WTC11 (cell line): Measurements from ENCODE around the gene RTCA. TPM values are rescaled to one million over a fixed set of nuclear protein-coding genes. Genes with fewer than 3 reads are reported as not detected.
A peak's percentile ranks its signal among the peaks of the same experiment; 100 is the strongest.
"Not testable (repeated sequence)": the region's sequence is repeated elsewhere in the genome, so short reads cannot be mapped to it uniquely, and the experiment has no call there.

Experiments used
- ATAC-seq: fragments of 200-7000 bp; cut with Tn5 transposase; 2 replicates; pipeline ENCODE4 v1.10.0; 2021; ENCODE audit warnings: mild to moderate bottlenecking, moderate library complexity
- CTCF ChIA-PET: fragments of 300-600 bp; sonication (Branson Sonifier 250); formaldehyde crosslinking; loops from one replicate; lab custom pipeline; 2021; ENCODE audit warnings: antibody characterized with exemption; lab: Charles Lee
- POLR2A ChIA-PET: fragments of 350-600 bp; sonication (Branson Sonifier 250); formaldehyde crosslinking; loops from one replicate; lab custom pipeline; 2021; ENCODE audit warnings: antibody characterized with exemption; lab: Charles Lee
- DNase-seq: peaks from one replicate; pipeline ENCODE4 v3.0.0; 2021; ENCODE audit warnings: low spot score
- H3K27ac Mint-ChIP-seq: 2 replicates; pipeline ENCODE4 v1.8.0; 2021; ENCODE audit warnings: mixed read lengths
- H3K27me3 Mint-ChIP-seq: 2 replicates; pipeline ENCODE4 v1.8.0; 2021; ENCODE audit warnings: low read depth, mild to moderate bottlenecking, moderate library complexity, mixed read lengths
- H3K36me3 Mint-ChIP-seq: 2 replicates; pipeline ENCODE4 v1.8.0; 2021; ENCODE audit warnings: mixed read lengths
- H3K4me1 Mint-ChIP-seq: 2 replicates; pipeline ENCODE4 v1.8.0; 2022; ENCODE audit warnings: mixed read lengths
- H3K4me3 Mint-ChIP-seq: 2 replicates; pipeline ENCODE4 v1.8.0; 2021; ENCODE audit warnings: mild to moderate bottlenecking, moderate library complexity, mixed read lengths
- H3K9me3 Mint-ChIP-seq: 2 replicates; pipeline ENCODE4 v1.8.0; 2021; ENCODE audit warnings: mixed read lengths
- CREB1 ChIP-seq: sonication (generic); formaldehyde crosslinking; IDR thresholded peaks from 2 replicates; pipeline ENCODE4 v1.8.0; 2023; ENCODE audit warnings: mild to moderate bottlenecking, missing genetic modification reagents
- E2F1 ChIP-seq: sonication (generic); formaldehyde crosslinking; IDR thresholded peaks from 2 replicates; pipeline ENCODE4 v1.8.0; 2022; ENCODE audit warnings: mild to moderate bottlenecking, missing genetic modification reagents
- FOXP1 ChIP-seq: sonication (generic); formaldehyde crosslinking; IDR thresholded peaks from 2 replicates; pipeline ENCODE4 v1.8.0; 2022; ENCODE audit warnings: missing genetic modification reagents, mild to moderate bottlenecking, moderate library complexity, borderline replicate concordance
- GABPB1 ChIP-seq: sonication (generic); formaldehyde crosslinking; IDR thresholded peaks from 2 replicates; pipeline ENCODE4 v1.8.1; 2023; ENCODE audit warnings: mild to moderate bottlenecking, missing genetic modification reagents
- IRF2 ChIP-seq: sonication (generic); formaldehyde crosslinking; IDR thresholded peaks from 2 replicates; pipeline ENCODE4 v1.8.0; 2022; ENCODE audit warnings: low read depth, missing genetic modification reagents, borderline replicate concordance
- NFATC4 ChIP-seq: fragments of 250-450 bp; sonication (Bioruptor Pico); IDR thresholded peaks from 2 replicates; pipeline ENCODE4 v1.9.0; 2021; ENCODE audit warnings: mild to moderate bottlenecking
- NFYB ChIP-seq: sonication (generic); formaldehyde crosslinking; conservative IDR thresholded peaks from 2 replicates; pipeline ENCODE4 v1.8.0; 2022; ENCODE audit warnings: low read depth, missing genetic modification reagents
- NR1H2 ChIP-seq: sonication (generic); formaldehyde crosslinking; IDR thresholded peaks from 2 replicates; pipeline ENCODE4 v1.9.0; 2021; ENCODE audit warnings: mild to moderate bottlenecking, moderate library complexity, missing genetic modification reagents
- OVOL2 ChIP-seq: fragments of 250-450 bp; sonication (Bioruptor Pico); IDR thresholded peaks from 2 replicates; pipeline ENCODE4 v1.9.0; 2021; ENCODE audit warnings: mild to moderate bottlenecking, borderline replicate concordance
- ZNF121 ChIP-seq: sonication (generic); formaldehyde crosslinking; IDR thresholded peaks from 2 replicates; pipeline ENCODE4 v1.8.0; 2023; ENCODE audit warnings: missing genetic modification reagents
- ZNF219 ChIP-seq: sonication (generic); formaldehyde crosslinking; IDR thresholded peaks from 2 replicates; pipeline ENCODE4 v1.8.0; 2023; ENCODE audit warnings: missing genetic modification reagents, mild to moderate bottlenecking, borderline replicate concordance
- ZNF396 ChIP-seq: fragments of 250-450 bp; sonication (Bioruptor Pico); IDR thresholded peaks from 2 replicates; pipeline ENCODE4 v1.8.0; 2021; ENCODE audit warnings: mild to moderate bottlenecking, moderate library complexity, borderline replicate concordance
- ZNF416 ChIP-seq: fragments of 250-450 bp; sonication (Bioruptor Pico); IDR thresholded peaks from 2 replicates; pipeline ENCODE4 v1.9.0; 2021; ENCODE audit warnings: mild to moderate bottlenecking, inconsistent platforms
- total RNA-seq: library from RNA; stranded (reverse); gene quantifications from 3 replicates; pipeline ENCODE4 v1.2.3, GENCODE V29; 2021
- TF ChIP-seq, protein P1 (sequence below): sonication (generic); formaldehyde crosslinking; IDR thresholded peaks from 2 replicates; pipeline ENCODE4 v1.8.0; 2022; ENCODE audit warnings: missing genetic modification reagents
- TF ChIP-seq, protein P2 (sequence below): sonication (generic); formaldehyde crosslinking; IDR thresholded peaks from 2 replicates; pipeline ENCODE4 v1.8.1; 2023; ENCODE audit warnings: mild to moderate bottlenecking, missing genetic modification reagents, borderline replicate concordance
- TF ChIP-seq, protein P3 (sequence below): sonication (generic); formaldehyde crosslinking; conservative IDR thresholded peaks from 2 replicates; pipeline ENCODE4 v1.8.1; 2023; ENCODE audit warnings: mild to moderate bottlenecking, low read depth, missing genetic modification reagents, moderate library complexity

RTCA gene
- total RNA-seq, 1 experiment from 2014 or later = 35.7 TPM

DNA sequence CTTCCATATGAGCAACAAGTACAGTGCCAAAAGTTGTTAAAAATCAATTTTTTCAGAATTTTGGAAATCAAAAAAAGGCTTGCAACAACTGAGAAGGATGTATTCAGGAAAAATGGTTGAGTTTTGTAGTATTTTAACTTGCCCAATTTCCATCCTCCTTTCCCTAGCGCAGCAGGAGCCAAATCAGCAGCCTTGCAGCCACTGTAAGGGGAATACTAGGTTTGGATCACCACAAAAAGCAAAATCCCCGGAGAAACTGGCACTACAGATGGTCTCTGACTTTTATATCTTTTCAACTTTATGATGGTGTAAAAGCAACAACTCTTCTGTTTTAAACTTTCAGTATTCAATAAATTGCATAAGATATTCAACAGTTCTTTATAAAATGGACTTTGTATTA lies 34.3 kb upstream of the RTCA start:
- TF ChIP-seq, protein P1, sequence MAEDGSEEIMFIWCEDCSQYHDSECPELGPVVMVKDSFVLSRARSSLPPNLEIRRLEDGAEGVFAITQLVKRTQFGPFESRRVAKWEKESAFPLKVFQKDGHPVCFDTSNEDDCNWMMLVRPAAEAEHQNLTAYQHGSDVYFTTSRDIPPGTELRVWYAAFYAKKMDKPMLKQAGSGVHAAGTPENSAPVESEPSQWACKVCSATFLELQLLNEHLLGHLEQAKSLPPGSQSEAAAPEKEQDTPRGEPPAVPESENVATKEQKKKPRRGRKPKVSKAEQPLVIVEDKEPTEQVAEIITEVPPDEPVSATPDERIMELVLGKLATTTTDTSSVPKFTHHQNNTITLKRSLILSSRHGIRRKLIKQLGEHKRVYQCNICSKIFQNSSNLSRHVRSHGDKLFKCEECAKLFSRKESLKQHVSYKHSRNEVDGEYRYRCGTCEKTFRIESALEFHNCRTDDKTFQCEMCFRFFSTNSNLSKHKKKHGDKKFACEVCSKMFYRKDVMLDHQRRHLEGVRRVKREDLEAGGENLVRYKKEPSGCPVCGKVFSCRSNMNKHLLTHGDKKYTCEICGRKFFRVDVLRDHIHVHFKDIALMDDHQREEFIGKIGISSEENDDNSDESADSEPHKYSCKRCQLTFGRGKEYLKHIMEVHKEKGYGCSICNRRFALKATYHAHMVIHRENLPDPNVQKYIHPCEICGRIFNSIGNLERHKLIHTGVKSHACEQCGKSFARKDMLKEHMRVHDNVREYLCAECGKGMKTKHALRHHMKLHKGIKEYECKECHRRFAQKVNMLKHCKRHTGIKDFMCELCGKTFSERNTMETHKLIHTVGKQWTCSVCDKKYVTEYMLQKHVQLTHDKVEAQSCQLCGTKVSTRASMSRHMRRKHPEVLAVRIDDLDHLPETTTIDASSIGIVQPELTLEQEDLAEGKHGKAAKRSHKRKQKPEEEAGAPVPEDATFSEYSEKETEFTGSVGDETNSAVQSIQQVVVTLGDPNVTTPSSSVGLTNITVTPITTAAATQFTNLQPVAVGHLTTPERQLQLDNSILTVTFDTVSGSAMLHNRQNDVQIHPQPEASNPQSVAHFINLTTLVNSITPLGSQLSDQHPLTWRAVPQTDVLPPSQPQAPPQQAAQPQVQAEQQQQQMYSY (CRISPR knock-in tag) = no peak
- no peak for TF ChIP-seq GABPB1
- TF ChIP-seq E2F1 = no peak
- TF ChIP-seq OVOL2 (CRISPR knock-in tag) = no peak
- no peak for TF ChIP-seq NFATC4 (CRISPR knock-in tag)
- TF ChIP-seq, all 79 proteins: peak for 0
- no peak overlapping the region for H3K4me3 Mint-ChIP-seq
- H3K27me3 Mint-ChIP-seq = no peaks in the 10 kb centered on the region
- H3K27ac Mint-ChIP-seq = no peak overlapping the region
- no peak for DNase-seq
- peaks cover 52% of the 10 kb centered on the region for H3K36me3 Mint-ChIP-seq
- no peaks in the 10 kb centered on the region for H3K9me3 Mint-ChIP-seq
- no peak for ATAC-seq
- ChIA-PET CTCF (no interaction called here), POLR2A (no interaction called here)
- H3K4me1 Mint-ChIP-seq = peaks cover 12% of the 10 kb centered on the region

DNA sequence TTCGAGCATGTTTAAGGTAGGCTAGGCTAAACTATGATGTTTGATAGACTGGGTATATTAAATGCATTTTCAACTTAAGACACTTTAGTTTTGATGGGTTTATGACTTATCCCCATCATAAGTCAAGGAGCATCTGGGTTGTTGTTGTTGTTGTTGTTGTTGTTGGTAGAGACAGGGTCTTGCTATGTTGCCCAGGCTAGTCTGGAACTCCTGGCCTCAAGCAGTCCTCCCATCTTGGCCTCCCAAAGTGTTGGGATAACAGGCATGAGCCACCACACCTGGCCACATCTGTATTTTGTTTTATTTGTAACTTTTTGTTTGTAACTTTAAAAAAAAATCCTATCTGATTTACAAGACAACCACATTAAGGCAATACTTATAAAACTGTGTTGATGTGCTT lies 33.9 kb upstream of the RTCA start:
- Mint-ChIP-seq H3K4me3 (no peak overlapping the region), H3K36me3 (peaks cover 56% of the 10 kb centered on the region), H3K27ac (no peak overlapping the region), H3K9me3 (no peaks in the 10 kb centered on the region)
- no peak for ATAC-seq
- no peak for TF ChIP-seq NR1H2 (CRISPR knock-in tag)
- no peak for TF ChIP-seq NFYB
- TF ChIP-seq ZNF219 (CRISPR knock-in tag) = no peak
- peak; percentile 93 for TF ChIP-seq ZNF121 (CRISPR knock-in tag)
- TF ChIP-seq, all 79 proteins: peak for 1
- no peak for DNase-seq
- H3K27me3 Mint-ChIP-seq = no peaks in the 10 kb centered on the region
- ChIA-PET CTCF (no interaction called here), POLR2A (no interaction called here)
- H3K4me1 Mint-ChIP-seq = peaks cover 12% of the 10 kb centered on the region

DNA sequence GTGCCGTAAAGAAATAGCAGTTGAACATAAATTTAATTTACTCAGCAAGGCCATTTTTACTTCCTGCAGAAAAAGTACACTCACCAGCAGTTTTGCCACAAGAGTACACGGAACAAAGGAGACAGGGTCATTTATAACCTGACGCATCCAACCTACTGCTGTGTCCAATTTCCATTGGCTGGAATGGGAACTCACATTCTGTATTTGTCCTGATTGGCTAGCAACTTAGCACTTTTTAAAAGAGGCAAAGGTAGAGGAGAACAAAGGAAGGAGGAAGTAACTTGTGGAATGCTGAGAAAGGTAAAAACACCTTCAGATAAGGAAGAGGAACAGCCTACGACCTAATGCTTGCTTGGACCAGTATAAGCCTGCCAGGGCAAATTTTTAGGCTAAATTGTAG lies 32.5 kb upstream of the RTCA start:
- ATAC-seq, H3K4me3 Mint-ChIP-seq, CTCF ChIA-PET, POLR2A ChIA-PET, DNase-seq, H3K27me3 Mint-ChIP-seq, H3K9me3 Mint-ChIP-seq: not testable (repeated sequence)
- Mint-ChIP-seq H3K4me1 (peaks cover 12% of the 10 kb centered on the region), H3K27ac (peak overlapping the region; percentile 80), H3K36me3 (peaks cover 61% of the 10 kb centered on the region)

GRCh38 chr1:100234432-100234831 lies 31.6 kb upstream of the RTCA start:
- H3K4me1 Mint-ChIP-seq = peaks cover 12% of the 10 kb centered on the region
- ATAC-seq (no peak), DNase-seq (no peak)
- CTCF ChIA-PET = no interaction called here
- no peaks in the 10 kb centered on the region for H3K9me3 Mint-ChIP-seq
- H3K27me3 Mint-ChIP-seq = no peaks in the 10 kb centered on the region
- no peak overlapping the region for H3K4me3 Mint-ChIP-seq
- peaks cover 67% of the 10 kb centered on the region for H3K36me3 Mint-ChIP-seq
- peak overlapping the region; percentile 80 for H3K27ac Mint-ChIP-seq
- POLR2A ChIA-PET = no interaction called here
- TF ChIP-seq, protein P2, sequence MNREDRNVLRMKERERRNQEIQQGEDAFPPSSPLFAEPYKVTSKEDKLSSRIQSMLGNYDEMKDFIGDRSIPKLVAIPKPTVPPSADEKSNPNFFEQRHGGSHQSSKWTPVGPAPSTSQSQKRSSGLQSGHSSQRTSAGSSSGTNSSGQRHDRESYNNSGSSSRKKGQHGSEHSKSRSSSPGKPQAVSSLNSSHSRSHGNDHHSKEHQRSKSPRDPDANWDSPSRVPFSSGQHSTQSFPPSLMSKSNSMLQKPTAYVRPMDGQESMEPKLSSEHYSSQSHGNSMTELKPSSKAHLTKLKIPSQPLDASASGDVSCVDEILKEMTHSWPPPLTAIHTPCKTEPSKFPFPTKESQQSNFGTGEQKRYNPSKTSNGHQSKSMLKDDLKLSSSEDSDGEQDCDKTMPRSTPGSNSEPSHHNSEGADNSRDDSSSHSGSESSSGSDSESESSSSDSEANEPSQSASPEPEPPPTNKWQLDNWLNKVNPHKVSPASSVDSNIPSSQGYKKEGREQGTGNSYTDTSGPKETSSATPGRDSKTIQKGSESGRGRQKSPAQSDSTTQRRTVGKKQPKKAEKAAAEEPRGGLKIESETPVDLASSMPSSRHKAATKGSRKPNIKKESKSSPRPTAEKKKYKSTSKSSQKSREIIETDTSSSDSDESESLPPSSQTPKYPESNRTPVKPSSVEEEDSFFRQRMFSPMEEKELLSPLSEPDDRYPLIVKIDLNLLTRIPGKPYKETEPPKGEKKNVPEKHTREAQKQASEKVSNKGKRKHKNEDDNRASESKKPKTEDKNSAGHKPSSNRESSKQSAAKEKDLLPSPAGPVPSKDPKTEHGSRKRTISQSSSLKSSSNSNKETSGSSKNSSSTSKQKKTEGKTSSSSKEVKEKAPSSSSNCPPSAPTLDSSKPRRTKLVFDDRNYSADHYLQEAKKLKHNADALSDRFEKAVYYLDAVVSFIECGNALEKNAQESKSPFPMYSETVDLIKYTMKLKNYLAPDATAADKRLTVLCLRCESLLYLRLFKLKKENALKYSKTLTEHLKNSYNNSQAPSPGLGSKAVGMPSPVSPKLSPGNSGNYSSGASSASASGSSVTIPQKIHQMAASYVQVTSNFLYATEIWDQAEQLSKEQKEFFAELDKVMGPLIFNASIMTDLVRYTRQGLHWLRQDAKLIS (CRISPR knock-in tag) = no peak
- TF ChIP-seq ZNF396 (CRISPR knock-in tag) (no peak), NR1H2 (CRISPR knock-in tag) (no peak), ZNF121 (CRISPR knock-in tag) (no peak), CREB1 (CRISPR knock-in tag) (no peak), NFYB (no peak), FOXP1 (CRISPR knock-in tag) (no peak), ZNF416 (no peak), IRF2 (CRISPR knock-in tag) (no peak), OVOL2 (CRISPR knock-in tag) (no peak)
- TF ChIP-seq, protein P3, sequence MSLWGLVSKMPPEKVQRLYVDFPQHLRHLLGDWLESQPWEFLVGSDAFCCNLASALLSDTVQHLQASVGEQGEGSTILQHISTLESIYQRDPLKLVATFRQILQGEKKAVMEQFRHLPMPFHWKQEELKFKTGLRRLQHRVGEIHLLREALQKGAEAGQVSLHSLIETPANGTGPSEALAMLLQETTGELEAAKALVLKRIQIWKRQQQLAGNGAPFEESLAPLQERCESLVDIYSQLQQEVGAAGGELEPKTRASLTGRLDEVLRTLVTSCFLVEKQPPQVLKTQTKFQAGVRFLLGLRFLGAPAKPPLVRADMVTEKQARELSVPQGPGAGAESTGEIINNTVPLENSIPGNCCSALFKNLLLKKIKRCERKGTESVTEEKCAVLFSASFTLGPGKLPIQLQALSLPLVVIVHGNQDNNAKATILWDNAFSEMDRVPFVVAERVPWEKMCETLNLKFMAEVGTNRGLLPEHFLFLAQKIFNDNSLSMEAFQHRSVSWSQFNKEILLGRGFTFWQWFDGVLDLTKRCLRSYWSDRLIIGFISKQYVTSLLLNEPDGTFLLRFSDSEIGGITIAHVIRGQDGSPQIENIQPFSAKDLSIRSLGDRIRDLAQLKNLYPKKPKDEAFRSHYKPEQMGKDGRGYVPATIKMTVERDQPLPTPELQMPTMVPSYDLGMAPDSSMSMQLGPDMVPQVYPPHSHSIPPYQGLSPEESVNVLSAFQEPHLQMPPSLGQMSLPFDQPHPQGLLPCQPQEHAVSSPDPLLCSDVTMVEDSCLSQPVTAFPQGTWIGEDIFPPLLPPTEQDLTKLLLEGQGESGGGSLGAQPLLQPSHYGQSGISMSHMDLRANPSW (CRISPR knock-in tag) = no peak
